PC-3 (cell line): Measurements from ENCODE around the gene KRT75. TPM values are rescaled to one million over a fixed set of nuclear protein-coding genes. Genes with fewer than 3 reads are reported as not detected.

Experiments used
- ATAC-seq: fragments of 200-7000 bp; cut with Tn5 transposase; 2 replicates; pipeline ENCODE4 v1.9.1; 2020; ENCODE audit warnings: mild to moderate bottlenecking, moderate library complexity
- BruUV-seq: library from RNA; stranded (reverse); fragments of 400-500 nt; replicated peaks from 2 replicates; lab custom pipeline; 2021; lab: Mats Ljungman, UMichigan
- CTCF ChIA-PET: fragments of 300-600 bp; sonication (Branson Sonifier 250); formaldehyde crosslinking; loops from one replicate; lab custom pipeline; 2022; ENCODE audit warnings: antibody characterized with exemption; lab: Charles Lee
- POLR2A ChIA-PET: fragments of 300-600 bp; sonication (Branson Sonifier 250); formaldehyde crosslinking; loops from one replicate; lab custom pipeline; 2022; ENCODE audit warnings: antibody characterized with exemption; ENCODE audit not compliant: unreplicated experiment; lab: Charles Lee
- DNase-seq: peaks from one replicate; pipeline ENCODE4 v3.0.0-alpha.2; 2015
- H2AFZ ChIP-seq: fragments of 300-600 bp; sonication (generic); 2 replicates; pipeline ENCODE4 v1.6.0; 2016; ENCODE audit warnings: antibody characterized with exemption, low read length
- H3F3A ChIP-seq: fragments of 300-600 bp; sonication (generic); one replicate; pipeline ENCODE4 v1.6.0; 2017; ENCODE audit warnings: antibody characterized with exemption, low read length, control low read depth, mild to moderate bottlenecking; ENCODE audit not compliant: unreplicated experiment
- H3K27ac ChIP-seq: fragments of 300-600 bp; sonication (generic); 2 replicates; pipeline ENCODE4 v1.5.1; 2016; ENCODE audit warnings: mild to moderate bottlenecking, low read length
- H3K27me3 ChIP-seq: fragments of 300-600 bp; sonication (generic); 2 replicates; pipeline ENCODE4 v1.6.1; 2016; ENCODE audit warnings: low read length, mixed read lengths
- H3K36me3 ChIP-seq: fragments of 300-600 bp; sonication (generic); 2 replicates; pipeline ENCODE4 v1.6.1; 2016; ENCODE audit warnings: low read depth, mixed run types, low read length, mixed read lengths
- H3K4me1 ChIP-seq: fragments of 300-600 bp; sonication (generic); 2 replicates; pipeline ENCODE4 v1.5.1; 2016; ENCODE audit warnings: low read length; ENCODE audit not compliant: insufficient read depth
- H3K4me2 ChIP-seq: fragments of 300-600 bp; sonication (generic); 2 replicates; pipeline ENCODE4 v1.6.0; 2016; ENCODE audit warnings: low read length
- H3K4me3 ChIP-seq: fragments of 300-600 bp; sonication (generic); 2 replicates; pipeline ENCODE4 v1.5.1; 2016; ENCODE audit warnings: mild to moderate bottlenecking, low read length, mixed read lengths
- H3K79me2 ChIP-seq: fragments of 300-600 bp; sonication (generic); 2 replicates; pipeline ENCODE4 v1.6.1; 2017; ENCODE audit warnings: low read length, mixed read lengths
- H3K9ac ChIP-seq: fragments of 300-600 bp; sonication (generic); 2 replicates; pipeline ENCODE4 v1.6.0; 2016; ENCODE audit warnings: mild to moderate bottlenecking, low read length
- H3K9me2 ChIP-seq: fragments of 300-600 bp; sonication (generic); replicated peaks from 2 replicates; pipeline ENCODE4 v1.6.1; 2016; ENCODE audit warnings: mixed run types, low read length, mixed read lengths
- H3K9me3 ChIP-seq: fragments of 300-600 bp; sonication (generic); 2 replicates; pipeline ENCODE4 v1.6.1; 2016; ENCODE audit warnings: low read length, mixed read lengths
- H4K20me1 ChIP-seq: fragments of 300-600 bp; sonication (generic); 2 replicates; pipeline ENCODE4 v1.6.1; 2016; ENCODE audit warnings: low read length, mixed read lengths
- CTCF ChIP-seq: fragments of 300-600 bp; sonication (generic); conservative IDR thresholded peaks from 2 replicates; pipeline ENCODE4 v1.5.1; 2017; ENCODE audit warnings: antibody characterized with exemption, low read depth, mild to moderate bottlenecking, low read length
- EZH2 ChIP-seq: fragments of 300-600 bp; sonication (generic); IDR thresholded peaks from one replicate; pipeline ENCODE4 v1.6.1; 2017; ENCODE audit warnings: antibody characterized with exemption, mild to moderate bottlenecking, low read length; ENCODE audit not compliant: unreplicated experiment
- EZH2phosphoT487 ChIP-seq: fragments of 300-600 bp; sonication (generic); IDR thresholded peaks from 2 replicates; pipeline ENCODE4 v1.6.1; 2018; ENCODE audit warnings: mild to moderate bottlenecking, antibody characterized with exemption, low read length, borderline replicate concordance
- intact Hi-C: fragments of 100-400 bp; cut with micrococcal nuclease; formaldehyde crosslinking; loops from 2 replicates; pipeline ENCODE4 v1.9.0; 2023
- total RNA-seq: library from RNA; depleted of rRNA; stranded (reverse); fragments of >200 nt; gene quantifications from 2 replicates; pipeline ENCODE4 v1.2.3, GENCODE V29; 2014

Gene KRT75
- total RNA-seq, 1 experiment from 2014 or later: 38.5 TPM

GRCh38 chr12:52446367-52447045 lies 12.3 kb upstream of the KRT75 start:
- Histone ChIP-seq H4K20me1 (no peaks in the 10 kb centered on the region), H2AFZ (no peak overlapping the region), H3K36me3 (no peaks in the 10 kb centered on the region), H3K27ac (no peak overlapping the region), H3K9ac (no peak overlapping the region), H3K4me2 (no peak overlapping the region), H3K27me3 (no peaks in the 10 kb centered on the region), H3K4me3 (no peak overlapping the region), H3K9me2 (no peaks in the 10 kb centered on the region), H3F3A (peaks cover 12% of the 10 kb centered on the region), H3K79me2 (no peaks in the 10 kb centered on the region), H3K4me1 (peaks cover 35% of the 10 kb centered on the region), H3K9me3 (no peaks in the 10 kb centered on the region)
- BruUV-seq: no TSS peak
- intact Hi-C loops: loop anchor here (10.0 kb wide), 1 partner anchor 58 kb away; no protein-coding TSS in a partner anchor
- DNase-seq (no peak), ATAC-seq (no peak)
- TF ChIP-seq EZH2: no peak
- no peak for TF ChIP-seq EZH2phosphoT487
- no peak for TF ChIP-seq CTCF
- ChIA-PET CTCF (no interaction called here), POLR2A (no interaction called here)

- Histone ChIP-seq H3K36me3 (no peaks in the 10 kb centered on the region), H3K27ac (no peak overlapping the region), H2AFZ (no peak overlapping the region), H3K27me3 (no peaks in the 10 kb centered on the region), H3K9ac (no peak overlapping the region), H4K20me1 (no peaks in the 10 kb centered on the region), H3K4me1 (peaks cover 42% of the 10 kb centered on the region), H3K9me2 (no peaks in the 10 kb centered on the region), H3K4me2 (no peak overlapping the region), H3F3A (peaks cover 16% of the 10 kb centered on the region), H3K9me3 (no peaks in the 10 kb centered on the region), H3K4me3 (no peak overlapping the region), H3K79me2 (no peaks in the 10 kb centered on the region)
- ChIA-PET POLR2A (no interaction called here), CTCF (no interaction called here)
- TF ChIP-seq CTCF: no peak
- TF ChIP-seq EZH2phosphoT487: no peak
- TF ChIP-seq EZH2: no peak
- BruUV-seq: no TSS peak
- intact Hi-C loops: loop anchor here (10.0 kb wide), 1 partner anchor 59 kb away; no protein-coding TSS in a partner anchor
- DNase-seq (no peak), ATAC-seq (no peak)
These were observed 11.7 kb upstream of the KRT75 start for GRCh38 chr12:52445876-52446275.
